Fibroblast of mammary gland (primary cell): Measurements from ENCODE around the gene ZNF660.
A peak's percentile ranks its signal among the peaks of the same experiment; 100 is the strongest.
"Not testable (repeated sequence)": the region's sequence is repeated elsewhere in the genome, so short reads cannot be mapped to it uniquely, and the experiment has no call there.

Experiments
- DNase-seq: peaks from one replicate; pipeline ENCODE4 v3.0.0-alpha.2; 2010; ENCODE audit warnings: low read depth
- H3K4me3 ChIP-seq: 2 replicates; pipeline ENCODE4 v1.5.1; 2011; ENCODE audit warnings: low read depth, mild to moderate bottlenecking, low read length, moderate library complexity; ENCODE audit not compliant: control insufficient read depth
- TF ChIP-seq, protein P1 (sequence below): conservative IDR thresholded peaks from 2 replicates; pipeline ENCODE4 v1.5.1; 2011; ENCODE audit warnings: low read depth, low read length, inconsistent platforms; ENCODE audit not compliant: control insufficient read depth, insufficient read depth

ZNF660 gene

DNA sequence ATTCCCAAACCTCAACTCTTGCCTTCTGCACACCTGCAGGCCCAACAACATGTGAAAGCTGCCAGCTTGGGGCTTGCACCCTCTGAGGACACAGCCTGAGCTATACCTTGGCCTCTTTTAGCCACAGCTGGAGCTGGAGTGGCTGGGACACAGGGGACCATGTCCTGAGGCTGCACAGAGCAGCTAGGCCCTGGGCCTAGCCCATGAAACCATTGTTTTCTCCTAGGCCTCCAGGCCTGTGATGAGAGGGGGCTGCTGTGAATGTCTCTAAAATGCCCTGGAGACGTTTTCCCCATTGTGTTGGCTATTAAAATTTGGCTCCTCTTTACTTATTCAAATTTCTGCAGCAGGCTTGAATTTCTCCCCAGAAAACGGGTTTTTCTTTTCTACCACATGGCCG, 22.6 kb upstream of the ZNF660 start:
- no peak overlapping the region for H3K4me3 ChIP-seq
- no peak for DNase-seq
- TF ChIP-seq, protein P1, sequence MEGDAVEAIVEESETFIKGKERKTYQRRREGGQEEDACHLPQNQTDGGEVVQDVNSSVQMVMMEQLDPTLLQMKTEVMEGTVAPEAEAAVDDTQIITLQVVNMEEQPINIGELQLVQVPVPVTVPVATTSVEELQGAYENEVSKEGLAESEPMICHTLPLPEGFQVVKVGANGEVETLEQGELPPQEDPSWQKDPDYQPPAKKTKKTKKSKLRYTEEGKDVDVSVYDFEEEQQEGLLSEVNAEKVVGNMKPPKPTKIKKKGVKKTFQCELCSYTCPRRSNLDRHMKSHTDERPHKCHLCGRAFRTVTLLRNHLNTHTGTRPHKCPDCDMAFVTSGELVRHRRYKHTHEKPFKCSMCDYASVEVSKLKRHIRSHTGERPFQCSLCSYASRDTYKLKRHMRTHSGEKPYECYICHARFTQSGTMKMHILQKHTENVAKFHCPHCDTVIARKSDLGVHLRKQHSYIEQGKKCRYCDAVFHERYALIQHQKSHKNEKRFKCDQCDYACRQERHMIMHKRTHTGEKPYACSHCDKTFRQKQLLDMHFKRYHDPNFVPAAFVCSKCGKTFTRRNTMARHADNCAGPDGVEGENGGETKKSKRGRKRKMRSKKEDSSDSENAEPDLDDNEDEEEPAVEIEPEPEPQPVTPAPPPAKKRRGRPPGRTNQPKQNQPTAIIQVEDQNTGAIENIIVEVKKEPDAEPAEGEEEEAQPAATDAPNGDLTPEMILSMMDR = no peak

DNA sequence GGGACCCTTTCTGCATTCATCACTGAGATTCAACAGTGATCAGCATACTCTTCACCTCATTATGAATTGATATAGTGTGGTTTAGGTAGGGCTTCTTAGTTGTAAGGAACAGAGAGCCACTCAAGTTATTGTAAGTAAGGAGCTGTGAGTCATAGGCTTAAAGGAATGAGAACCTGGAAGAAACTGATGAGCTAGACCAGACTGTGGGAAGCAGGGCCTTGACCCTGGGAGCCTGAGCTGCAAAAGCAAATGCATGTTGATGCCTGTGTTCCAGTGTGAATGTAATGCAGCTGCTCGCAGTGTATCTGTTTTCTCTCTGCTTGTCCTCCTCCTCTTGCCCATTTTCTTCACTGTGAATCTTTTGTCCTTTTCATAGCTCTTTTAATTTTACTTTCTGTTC, 16.2 kb upstream of the ZNF660 start:
- no peak overlapping the region for H3K4me3 ChIP-seq
- DNase-seq = peak; percentile 31
- TF ChIP-seq, protein P1 = no peak

DNA sequence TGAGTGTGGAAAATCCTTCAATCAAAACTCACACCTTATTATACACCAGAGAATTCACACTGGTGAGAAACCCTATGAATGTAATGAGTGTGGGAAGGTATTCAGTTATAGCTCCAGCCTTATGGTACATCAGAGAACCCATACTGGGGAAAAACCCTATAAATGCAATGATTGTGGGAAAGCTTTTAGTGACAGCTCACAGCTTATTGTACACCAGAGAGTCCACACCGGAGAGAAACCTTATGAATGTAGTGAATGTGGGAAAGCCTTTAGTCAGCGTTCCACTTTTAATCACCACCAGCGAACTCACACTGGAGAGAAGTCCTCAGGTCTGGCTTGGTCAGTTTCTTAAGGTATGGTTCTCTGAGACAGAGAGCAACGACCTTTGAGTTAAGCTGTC, 13.7 kb upstream of the ZNF660 start:
- DNase-seq = no peak
- H3K4me3 ChIP-seq = no peak overlapping the region
- TF ChIP-seq, protein P1 = no peak

DNA sequence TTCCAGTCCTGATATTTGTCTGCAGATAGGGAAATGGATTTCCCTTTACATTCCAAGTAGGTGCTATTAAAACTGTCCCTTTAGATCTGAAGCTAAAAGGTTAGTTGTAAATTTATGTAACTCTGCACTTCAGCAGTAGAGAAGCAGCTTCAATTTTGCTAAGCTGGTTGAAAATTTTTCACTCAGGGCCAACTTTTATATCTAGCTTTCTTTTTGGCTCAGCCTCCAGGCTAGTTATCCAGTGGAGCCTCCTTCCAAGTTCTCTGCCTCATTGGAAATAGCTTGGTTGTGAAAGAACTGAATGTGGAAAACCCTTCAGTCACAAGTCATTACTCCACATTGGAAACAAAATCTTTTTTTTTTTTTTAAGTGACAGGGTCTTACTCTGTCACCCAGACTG, 8.2 kb upstream of the ZNF660 start:
- TF ChIP-seq, protein P1 = no peak
- H3K4me3 ChIP-seq = no peak overlapping the region
- no peak for DNase-seq

DNA sequence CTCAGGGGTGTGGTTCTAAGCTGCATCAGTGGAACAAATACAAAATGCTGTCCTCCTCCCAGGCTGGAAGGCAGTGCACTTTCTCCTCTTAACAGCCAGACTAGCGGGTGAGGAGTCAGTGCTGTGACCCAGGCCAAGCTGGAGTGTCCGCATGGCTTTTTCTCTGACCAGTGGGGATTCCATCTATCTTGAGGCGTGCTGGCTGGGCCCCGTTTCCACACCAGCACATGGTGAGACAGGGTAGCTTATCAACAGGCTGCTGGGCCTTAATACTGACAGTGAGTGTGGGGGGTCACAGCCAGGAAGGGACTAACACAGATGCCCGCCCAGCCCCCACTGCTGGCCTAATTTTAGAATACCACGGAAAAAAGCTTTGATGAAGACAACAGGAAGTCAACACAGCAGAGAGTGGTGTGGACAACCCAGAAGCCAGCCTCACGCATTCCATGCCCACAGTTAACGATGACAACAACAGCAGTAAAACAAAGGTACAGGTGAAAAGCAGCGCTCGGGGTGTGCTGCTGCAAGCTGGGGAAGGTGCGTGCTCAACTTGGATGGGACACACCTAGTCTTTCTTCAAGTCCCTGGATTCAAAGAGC, 7.3 kb upstream of the ZNF660 start:
- not testable (repeated sequence) for H3K4me3 ChIP-seq, DNase-seq

DNA sequence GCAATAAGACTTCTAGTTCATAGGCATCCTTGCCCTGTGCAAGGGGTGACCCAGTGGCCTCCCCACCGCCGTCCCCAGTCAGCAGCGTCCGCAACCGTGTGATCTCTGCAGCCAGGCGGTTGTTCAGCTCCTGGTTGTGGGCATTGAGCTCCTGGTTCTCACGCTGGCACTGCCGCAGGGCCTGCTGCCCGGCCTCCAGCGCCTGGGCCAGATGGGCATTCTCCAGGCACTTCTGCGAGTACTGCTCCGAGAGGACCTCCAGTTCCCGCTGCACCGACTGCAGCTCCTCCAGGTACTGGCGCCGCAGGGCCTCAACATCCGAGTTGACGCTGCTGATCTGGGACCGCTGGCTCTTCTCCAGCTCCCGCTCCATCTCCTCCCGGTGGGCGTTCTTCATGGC, 6.4 kb upstream of the ZNF660 start:
- not testable (repeated sequence) for H3K4me3 ChIP-seq, DNase-seq

DNA sequence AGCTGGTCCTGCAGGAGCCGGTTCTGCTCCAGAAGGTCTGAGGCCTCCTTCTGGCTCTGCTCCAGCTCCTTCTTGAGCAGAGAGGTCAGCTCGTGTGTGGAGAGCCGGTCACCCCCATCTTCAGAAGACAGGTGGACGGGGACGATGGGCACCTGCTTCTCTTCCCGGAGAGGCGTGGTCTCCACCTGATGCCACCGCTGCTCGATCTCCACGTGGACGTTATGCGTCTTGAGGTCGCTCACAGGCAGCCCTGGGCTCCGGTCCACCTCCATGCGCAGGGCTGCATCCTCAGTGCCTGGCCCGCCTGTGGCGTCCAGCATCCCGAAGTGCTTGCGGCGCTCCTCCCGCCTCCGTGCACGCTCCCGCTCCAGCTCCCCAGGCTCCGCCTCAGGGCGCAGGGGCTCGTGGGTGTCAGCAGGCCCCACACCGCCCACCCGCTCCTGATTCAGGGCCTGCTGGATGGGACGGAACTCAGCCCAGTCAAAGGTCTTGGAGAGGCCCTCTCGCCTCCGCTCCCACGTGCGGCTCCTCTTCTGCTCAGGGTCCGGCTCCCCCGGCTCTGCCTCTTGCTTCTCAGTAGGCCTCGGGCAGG, 5.7 kb upstream of the ZNF660 start:
- not testable (repeated sequence) for DNase-seq, H3K4me3 ChIP-seq

DNA sequence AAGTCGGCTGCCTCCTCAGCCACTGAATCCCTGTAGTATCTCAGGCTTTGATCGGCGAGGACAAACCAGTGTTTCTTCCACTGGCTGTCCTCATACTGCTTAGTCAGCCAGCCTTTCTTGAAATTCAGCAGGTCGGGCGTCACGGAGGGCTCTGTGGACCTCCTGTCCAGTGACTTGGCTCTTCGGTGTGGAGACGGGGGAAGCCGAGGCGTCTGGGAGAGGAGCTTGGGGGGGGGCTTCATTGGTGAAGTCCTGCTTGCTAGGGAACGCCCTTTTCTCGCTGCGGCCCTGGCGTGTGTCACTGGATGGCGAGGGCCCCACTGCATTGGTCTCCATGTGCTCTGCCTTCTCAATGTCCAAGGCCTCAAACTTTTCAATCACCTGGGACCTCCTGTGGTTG, 5.0 kb upstream of the ZNF660 start:
- DNase-seq, H3K4me3 ChIP-seq: not testable (repeated sequence)

DNA sequence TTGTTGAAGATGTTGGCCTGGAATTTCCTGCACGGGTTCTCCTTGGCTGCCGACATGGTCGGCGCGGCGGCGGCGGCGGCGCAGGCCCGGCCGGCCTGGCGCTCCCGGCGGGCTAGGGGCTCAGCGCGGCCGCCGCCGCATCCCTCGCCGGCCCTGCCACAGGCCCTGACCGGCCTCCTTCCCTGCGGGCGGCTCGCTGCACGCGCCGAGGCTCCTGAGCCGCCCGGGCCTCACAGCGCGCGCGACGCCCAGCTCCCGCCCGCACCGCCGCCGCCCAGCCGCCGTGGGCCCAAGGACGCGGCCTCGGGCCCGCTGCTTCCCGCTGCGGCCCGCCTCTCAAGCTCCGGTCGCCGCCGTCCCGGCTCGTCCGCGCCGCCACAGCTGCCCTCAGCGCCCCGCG, 3.8 kb upstream of the ZNF660 start:
- DNase-seq, H3K4me3 ChIP-seq: not testable (repeated sequence)

DNA sequence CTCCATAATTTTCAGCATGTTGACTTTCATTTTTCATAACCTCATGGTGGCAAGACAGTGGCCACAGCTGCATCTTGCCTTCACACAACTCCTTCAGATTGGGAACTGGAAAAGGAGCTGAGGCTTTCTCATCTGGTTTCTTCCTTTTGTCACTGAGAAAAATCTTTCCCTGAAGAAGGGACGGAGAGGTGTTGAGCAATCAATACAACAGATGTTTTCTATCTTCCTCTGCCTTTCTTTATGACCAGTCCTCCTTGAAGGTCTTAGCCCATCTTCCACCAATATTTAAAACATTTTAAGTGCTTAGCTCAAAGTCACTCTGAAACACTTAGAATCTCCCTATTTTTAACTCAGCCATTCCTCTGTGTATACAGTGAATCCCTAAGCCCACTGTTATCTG, 11.9 kb downstream of the ZNF660 start:
- TF ChIP-seq, protein P1 = no peak
- no peak overlapping the region for H3K4me3 ChIP-seq
- DNase-seq = peak; percentile 17
